Upper lobe of right lung (tissue), 1 donor: ENCODE measurements around the gene RAD23B. TPM values are rescaled to one million over a fixed set of nuclear protein-coding genes. Genes with fewer than 3 reads are reported as not detected.

Experiments used
- ATAC-seq: fragments of 200-7000 bp; cut with Tn5 transposase; one replicate; pipeline ENCODE4 v1.9.1; 2020; ENCODE audit warnings: mild to moderate bottlenecking, moderate library complexity
- DNase-seq: peaks from one replicate; pipeline ENCODE4 v3.0.0-alpha.2; 2020
- H3K27ac ChIP-seq: fragments of 200-600 bp; one replicate; pipeline ENCODE4 v1.8.0; 2022
- H3K27me3 ChIP-seq: fragments of 200-600 bp; one replicate; pipeline ENCODE4 v1.8.0; 2022; ENCODE audit warnings: mild to moderate bottlenecking
- H3K36me3 ChIP-seq: fragments of 200-600 bp; one replicate; pipeline ENCODE4 v1.8.0; 2022
- H3K4me1 ChIP-seq: fragments of 200-600 bp; one replicate; pipeline ENCODE4 v1.8.0; 2022
- H3K4me3 ChIP-seq: fragments of 200-600 bp; one replicate; pipeline ENCODE4 v1.8.0; 2022; ENCODE audit warnings: mild to moderate bottlenecking
- H3K9me3 ChIP-seq: fragments of 200-600 bp; one replicate; pipeline ENCODE4 v1.8.0; 2022
- intact Hi-C: fragments of 100-400 bp; cut with DNase I; formaldehyde crosslinking; loops from one replicate; pipeline ENCODE4 v1.11.0; 2022
- total RNA-seq: library from RNA; stranded (reverse); fragmentation: NEBNext Ultra II Directional; extraction: Animal tissue kit (Norgen Biotek cat#: 25700); gene quantifications from one replicate; pipeline ENCODE4 v1.2.1, GENCODE V29; 2021
- TF ChIP-seq, protein P1 (sequence below): fragments of 200-600 bp; IDR thresholded peaks from one replicate; pipeline ENCODE4 v1.8.0; 2022; ENCODE audit warnings: antibody characterized with exemption
- donor health status: DM: no; HTN: yes; CAD: no; lungs with severe emphysema.

The RAD23B gene
- total RNA-seq, 1 donor from 2014 or later: 98.0 TPM

DNA sequence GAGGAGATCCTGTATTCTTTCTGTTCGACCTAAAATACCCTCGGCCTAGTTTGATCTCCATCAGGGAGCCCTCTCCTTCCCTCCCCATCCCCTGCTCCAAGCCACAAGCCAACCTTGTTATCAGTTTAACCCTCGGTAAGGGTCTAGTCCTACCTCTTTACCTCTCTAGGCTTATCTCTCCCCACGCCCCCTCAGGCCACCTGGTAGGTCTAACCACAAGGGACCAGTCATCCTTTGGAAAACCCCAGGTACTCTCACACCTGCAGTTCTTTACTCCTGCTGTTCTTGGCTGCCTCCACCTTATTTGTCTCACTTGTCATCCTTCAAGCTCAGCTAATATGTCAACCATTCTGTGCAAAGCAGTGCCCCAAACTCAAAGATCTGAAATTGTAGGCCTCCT lies 78.7 kb downstream of the RAD23B start:
- no peaks in the 10 kb centered on the region for H3K27me3 ChIP-seq
- H3K9me3 ChIP-seq: no peaks in the 10 kb centered on the region
- DNase-seq: no peak
- intact Hi-C loops: no loop called here
- H3K36me3 ChIP-seq: no peaks in the 10 kb centered on the region
- no peak overlapping the region for H3K4me3 ChIP-seq
- no peaks in the 10 kb centered on the region for H3K4me1 ChIP-seq
- H3K27ac ChIP-seq: no peak overlapping the region
- TF ChIP-seq, protein P1, sequence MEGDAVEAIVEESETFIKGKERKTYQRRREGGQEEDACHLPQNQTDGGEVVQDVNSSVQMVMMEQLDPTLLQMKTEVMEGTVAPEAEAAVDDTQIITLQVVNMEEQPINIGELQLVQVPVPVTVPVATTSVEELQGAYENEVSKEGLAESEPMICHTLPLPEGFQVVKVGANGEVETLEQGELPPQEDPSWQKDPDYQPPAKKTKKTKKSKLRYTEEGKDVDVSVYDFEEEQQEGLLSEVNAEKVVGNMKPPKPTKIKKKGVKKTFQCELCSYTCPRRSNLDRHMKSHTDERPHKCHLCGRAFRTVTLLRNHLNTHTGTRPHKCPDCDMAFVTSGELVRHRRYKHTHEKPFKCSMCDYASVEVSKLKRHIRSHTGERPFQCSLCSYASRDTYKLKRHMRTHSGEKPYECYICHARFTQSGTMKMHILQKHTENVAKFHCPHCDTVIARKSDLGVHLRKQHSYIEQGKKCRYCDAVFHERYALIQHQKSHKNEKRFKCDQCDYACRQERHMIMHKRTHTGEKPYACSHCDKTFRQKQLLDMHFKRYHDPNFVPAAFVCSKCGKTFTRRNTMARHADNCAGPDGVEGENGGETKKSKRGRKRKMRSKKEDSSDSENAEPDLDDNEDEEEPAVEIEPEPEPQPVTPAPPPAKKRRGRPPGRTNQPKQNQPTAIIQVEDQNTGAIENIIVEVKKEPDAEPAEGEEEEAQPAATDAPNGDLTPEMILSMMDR: no peak
- ATAC-seq: no peak

DNA sequence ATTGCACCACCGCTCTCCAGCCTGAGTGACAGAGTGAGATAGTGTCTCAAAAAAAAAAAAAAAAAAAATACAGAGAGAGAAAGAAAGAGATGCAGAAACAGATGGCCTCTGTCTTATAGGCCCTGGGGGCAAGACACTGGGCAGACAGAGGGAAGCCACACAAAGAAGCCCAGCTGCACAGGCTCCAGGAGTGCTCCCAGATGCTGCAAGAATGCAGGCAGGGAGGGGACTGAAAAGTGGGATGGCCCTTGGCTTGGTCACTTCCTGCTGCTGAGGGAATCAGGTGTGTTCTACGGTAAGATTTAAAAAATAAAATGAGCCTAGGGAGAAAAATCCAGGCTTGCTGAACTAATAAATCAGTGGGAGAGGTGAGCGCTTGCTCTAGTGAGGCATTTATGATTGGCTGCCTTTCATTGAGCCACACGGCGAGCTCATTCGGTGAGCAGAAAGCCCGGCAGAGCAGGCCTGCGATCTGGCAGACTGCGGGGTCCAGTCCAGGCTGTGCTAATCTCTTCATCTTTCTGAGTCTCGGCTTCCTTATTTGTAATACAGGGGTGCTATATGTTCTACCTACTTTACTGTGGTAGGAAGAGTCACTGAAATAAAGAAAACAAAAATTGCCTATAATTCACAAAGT lies 80.6 kb downstream of the RAD23B start:
- Histone ChIP-seq H3K9me3 (no peaks in the 10 kb centered on the region), H3K27me3 (no peaks in the 10 kb centered on the region), H3K4me3 (no peak overlapping the region), H3K4me1 (no peaks in the 10 kb centered on the region), H3K27ac (no peak overlapping the region), H3K36me3 (no peaks in the 10 kb centered on the region)
- TF ChIP-seq, protein P1: no peak
- ATAC-seq (no peak), DNase-seq (no peak)
- intact Hi-C loops: no loop called here

DNA sequence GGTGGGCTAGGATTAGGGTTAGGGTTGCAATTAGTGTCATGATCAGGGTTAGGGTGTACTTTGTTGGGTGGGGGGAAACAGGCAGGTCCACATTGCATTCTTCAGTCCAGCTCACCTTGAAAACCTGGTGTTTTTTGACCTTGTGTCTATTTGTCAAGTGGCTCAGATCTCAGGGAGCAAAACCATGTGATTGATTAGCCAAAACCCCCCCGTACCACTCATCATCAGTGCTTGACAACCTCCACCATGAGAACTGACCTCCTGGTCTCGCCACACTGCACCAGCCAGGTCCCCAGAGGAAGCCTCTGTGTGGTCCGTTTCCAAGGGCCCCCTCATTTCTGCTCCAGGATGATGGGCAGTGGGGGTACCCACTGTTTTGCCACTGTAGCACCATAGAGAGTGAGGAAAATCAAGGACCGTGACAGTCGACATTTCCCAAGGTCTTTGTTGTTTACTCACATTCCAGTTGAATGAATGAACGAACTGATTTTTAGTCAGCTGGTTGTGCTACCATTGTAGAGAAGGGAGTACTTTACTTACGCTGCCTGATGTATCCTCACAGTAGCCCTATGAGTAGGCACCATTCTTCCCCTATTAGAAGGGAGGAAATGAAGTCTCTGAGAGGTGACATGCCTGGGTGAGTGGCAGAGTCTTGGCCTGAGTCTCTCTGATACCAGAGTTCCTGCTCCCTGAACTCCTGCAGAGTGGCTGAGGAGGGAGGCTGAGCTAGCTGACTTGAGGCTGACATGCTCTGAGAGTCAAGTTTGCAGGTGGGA lies 84.8 kb downstream of the RAD23B start:
- Histone ChIP-seq H3K4me3 (no peak overlapping the region), H3K4me1 (no peaks in the 10 kb centered on the region), H3K27ac (no peak overlapping the region), H3K36me3 (no peaks in the 10 kb centered on the region), H3K9me3 (no peaks in the 10 kb centered on the region), H3K27me3 (no peaks in the 10 kb centered on the region)
- DNase-seq (no peak), ATAC-seq (no peak)
- TF ChIP-seq, protein P1: no peak
- intact Hi-C loops: no loop called here

DNA sequence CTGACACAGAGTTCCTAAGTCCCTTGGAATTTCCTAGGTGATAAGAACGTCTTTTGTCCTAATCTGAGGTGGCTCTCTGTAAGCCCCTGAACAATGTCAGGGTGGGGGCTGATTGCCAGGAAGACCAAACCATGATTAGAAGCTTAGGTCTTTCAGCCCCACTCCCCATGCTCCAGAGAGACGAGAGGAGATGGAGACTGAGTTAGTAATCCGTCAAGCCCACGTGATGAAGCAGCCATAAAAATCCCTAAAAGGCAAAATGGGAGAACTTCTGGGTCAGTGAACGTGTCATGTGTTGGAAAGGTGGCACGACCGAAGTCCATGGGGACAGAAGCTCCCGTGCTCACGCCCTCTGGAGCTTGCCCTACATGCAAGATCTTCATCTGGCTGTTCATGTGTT lies 85.6 kb downstream of the RAD23B start:
- TF ChIP-seq, protein P1: no peak
- no peak overlapping the region for H3K4me3 ChIP-seq
- intact Hi-C loops: no loop called here
- no peaks in the 10 kb centered on the region for H3K27me3 ChIP-seq
- ATAC-seq (no peak), DNase-seq (no peak)
- H3K36me3 ChIP-seq: no peaks in the 10 kb centered on the region
- no peaks in the 10 kb centered on the region for H3K9me3 ChIP-seq
- no peaks in the 10 kb centered on the region for H3K4me1 ChIP-seq
- H3K27ac ChIP-seq: no peak overlapping the region

DNA sequence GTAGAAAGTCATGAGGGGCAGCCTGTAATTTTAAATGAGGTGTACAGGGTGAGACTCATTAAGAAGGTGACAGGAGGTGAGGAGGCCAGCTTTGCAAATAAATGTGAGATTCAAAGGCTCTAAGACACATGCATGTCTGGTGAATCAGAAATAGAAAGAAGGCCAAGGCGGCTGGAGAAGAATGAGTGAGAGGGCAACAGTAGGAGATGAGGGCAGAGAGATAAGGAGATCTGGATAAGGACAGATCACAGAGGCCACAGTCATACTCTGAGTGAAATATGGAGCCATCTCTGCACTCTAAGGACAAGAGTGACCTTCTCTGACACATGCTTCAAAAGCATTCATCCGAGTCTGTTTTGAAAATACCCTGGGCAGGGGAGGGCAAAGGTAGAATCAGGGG lies 90.7 kb downstream of the RAD23B start:
- no peaks in the 10 kb centered on the region for H3K9me3 ChIP-seq
- no peak for DNase-seq
- no peak overlapping the region for H3K4me3 ChIP-seq
- no peaks in the 10 kb centered on the region for H3K27me3 ChIP-seq
- no peaks in the 10 kb centered on the region for H3K4me1 ChIP-seq
- no peak for ATAC-seq
- no peaks in the 10 kb centered on the region for H3K36me3 ChIP-seq
- H3K27ac ChIP-seq: no peak overlapping the region
- intact Hi-C loops: no loop called here
- TF ChIP-seq, protein P1: no peak
